B cell (primary cell): ENCODE data around the gene SLC25A18. TPM values are rescaled to one million over a fixed set of nuclear protein-coding genes. Genes with fewer than 3 reads are reported as not detected.

Experiments used
- ATAC-seq: fragments of 200-7000 bp; cut with Tn5 transposase; one replicate; pipeline ENCODE4 v1.10.0; 2021; ENCODE audit warnings: low read depth, mild to moderate bottlenecking, moderate number of reproducible peaks, moderate library complexity
- CTCF ChIA-PET: fragments of 350-600 bp; sonication (Branson Sonifier 250); formaldehyde crosslinking; loops from one replicate; lab custom pipeline; 2021; ENCODE audit warnings: antibody characterized with exemption, inconsistent platforms; lab: Charles Lee
- POLR2A ChIA-PET: fragments of 350-600 bp; sonication (Branson Sonifier 250); formaldehyde crosslinking; loops from one replicate; lab custom pipeline; 2021; ENCODE audit warnings: antibody characterized with exemption; lab: Charles Lee
- DNase-seq: peaks from one replicate; pipeline ENCODE4 v3.0.0; 2013
- H2AFZ ChIP-seq: 2 replicates; pipeline ENCODE4 v1.6.1; 2012; ENCODE audit warnings: mild to moderate bottlenecking, low read depth, low read length; ENCODE audit not compliant: insufficient read depth, poor library complexity, severe bottlenecking
- H3K27ac ChIP-seq, 2 donors: 1 replicate in 1 of 2; 2 replicates in 1 of 2; pipeline ENCODE4 v1.5.1; 2012 to 2013; ENCODE audit warnings: low read length in 2 of 2, mild to moderate bottlenecking in 2 of 2, moderate library complexity in 1 of 2
- H3K27me3 ChIP-seq, 4 experiments: fragments of 200-600 bp in 1 of 4; sonication (generic) in 1 of 4; replicated peaks in 1 of 4; 1 replicate in 2 of 4; 2 replicates in 2 of 4; pipeline versions ENCODE4 v1.6.1 to v1.7.0; 2013 to 2016; ENCODE audit warnings: low read length in 3 of 4, mild to moderate bottlenecking in 2 of 4, mixed read lengths in 1 of 4, moderate library complexity in 1 of 4; ENCODE audit not compliant: insufficient read depth in 4 of 4, control insufficient read depth in 3 of 4; ENCODE audit errors: control extremely low read depth in 1 of 4
- H3K36me3 ChIP-seq, 2 experiments: replicated peaks in 1 of 2; 1 replicate in 1 of 2; 2 replicates in 1 of 2; pipeline versions ENCODE4 v1.6.1 to v1.7.1; 2013; ENCODE audit warnings: low read length in 1 of 2; ENCODE audit not compliant: insufficient read depth in 2 of 2, control insufficient read depth in 1 of 2; ENCODE audit errors: control extremely low read depth in 1 of 2, extremely low read depth in 1 of 2
- H3K4me1 ChIP-seq, 2 donors: fragments of 200-600 bp in 1 of 2; sonication (generic) in 1 of 2; 1 replicate in 1 of 2; 2 replicates in 1 of 2; pipeline versions ENCODE4 v1.5.1 to v1.6.1; 2013 to 2017; ENCODE audit warnings: low read length in 2 of 2; ENCODE audit not compliant: control insufficient read depth in 2 of 2, insufficient read depth in 2 of 2
- H3K4me2 ChIP-seq: replicated peaks from 2 replicates; pipeline ENCODE3; 2012; ENCODE audit warnings: mild to moderate bottlenecking, low read depth, low read length; ENCODE audit not compliant: poor library complexity, severe bottlenecking
- H3K4me3 ChIP-seq, 5 experiments: fragments of 200-600 bp in 1 of 5; sonication (generic) in 1 of 5; 1 replicate in 3 of 5; 2 replicates in 2 of 5; pipeline versions ENCODE4 v1.5.1 to v1.7.0; 2011 to 2016; ENCODE audit warnings: low read length in 4 of 5, mild to moderate bottlenecking in 4 of 5, low read depth in 2 of 5, control low read depth in 1 of 5, moderate library complexity in 1 of 5; ENCODE audit not compliant: insufficient read depth in 1 of 5; ENCODE audit errors: control extremely low read depth in 1 of 5, extremely low read depth in 1 of 5
- H3K79me2 ChIP-seq: fragments of 200-600 bp; sonication (generic); one replicate; pipeline ENCODE4 v1.6.0; 2016; ENCODE audit warnings: low read length; ENCODE audit not compliant: control insufficient read depth, insufficient read depth
- H3K9ac ChIP-seq: fragments of 200-600 bp; sonication (generic); 2 replicates; pipeline ENCODE4 v1.6.1; 2017; ENCODE audit warnings: mild to moderate bottlenecking, low read length, moderate library complexity
- H3K9me3 ChIP-seq, 3 donors: one replicate each; pipeline versions ENCODE4 v1.6.1 to v1.7.1; 2013; ENCODE audit warnings: low read length in 2 of 3; ENCODE audit not compliant: control insufficient read depth in 2 of 3, insufficient read depth in 1 of 3; ENCODE audit errors: control extremely low read depth in 1 of 3
- H4K20me1 ChIP-seq: 2 replicates; pipeline ENCODE4 v1.6.0; 2012; ENCODE audit warnings: mild to moderate bottlenecking, low read length; ENCODE audit not compliant: insufficient read depth, control insufficient read depth, poor library complexity, severe bottlenecking
- H3K27ac Mint-ChIP-seq: one replicate; pipeline ENCODE4 v1.8.0; 2021; ENCODE audit warnings: mixed read lengths
- H3K27me3 Mint-ChIP-seq: one replicate; pipeline ENCODE4 v1.8.0; 2021; ENCODE audit warnings: mixed read lengths
- H3K4me1 Mint-ChIP-seq: one replicate; pipeline ENCODE4 v1.8.0; 2021; ENCODE audit warnings: mixed read lengths
- H3K4me3 Mint-ChIP-seq: one replicate; pipeline ENCODE4 v1.8.0; 2021; ENCODE audit warnings: mixed read lengths
- H3K9me3 Mint-ChIP-seq: one replicate; pipeline ENCODE4 v1.8.0; 2022; ENCODE audit warnings: mixed read lengths; ENCODE audit not compliant: insufficient read depth
- CTCF ChIP-seq: fragments of 200-600 bp; IDR thresholded peaks from one replicate; pipeline ENCODE4 v1.8.0; 2022; ENCODE audit warnings: antibody characterized with exemption, mild to moderate bottlenecking
- EZH2 ChIP-seq: IDR thresholded peaks from 2 replicates; pipeline ENCODE4 v1.6.1; 2012; ENCODE audit warnings: borderline replicate concordance, low read depth, mild to moderate bottlenecking, moderate library complexity, low read length; ENCODE audit not compliant: insufficient read depth, poor library complexity, severe bottlenecking
- WGBS: methylation state at CpG from one replicate; pipeline ENCODE4 v1.1.5; 2013; ENCODE audit warnings: missing lambda C conversion rate; ENCODE audit not compliant: insufficient coverage; 5-methylcytosine and 5-hydroxymethylcytosine counted together
- intact Hi-C: fragments of 100-400 bp; cut with micrococcal nuclease; formaldehyde crosslinking; loops from one replicate; pipeline ENCODE4 v1.10.0; 2022
- polyA plus RNA-seq: library from polyadenylated mRNA; depleted of rRNA; stranded (reverse); fragments of >200 nt; gene quantifications from 2 replicates; pipeline ENCODE4 v1.2.3, GENCODE V29; 2012
- total RNA-seq, 2 donors: library from RNA; stranded (reverse); fragments of 120-200 nt in 1 of 2; gene quantifications; 1 replicate in 1 of 2; 2 replicates in 1 of 2; pipeline versions ENCODE4 v1.2.3 to v1.2.4, GENCODE V29; 2013 to 2022

The SLC25A18 gene
- total and polyA plus RNA-seq, 2 donors (not counting 1 experiment from before 2014, with no cell fraction given), result not detected

- Histone ChIP-seq H3K4me2 (no peak overlapping the region), H3K79me2 (no peaks in the 10 kb centered on the region), H3K9me3 (peaks cover 0 to 2% (median 0%) of the 10 kb centered on the region in 3 donors), H3K27me3 (peaks cover 0 to 11% (median 3%) of the 10 kb centered on the region in 4 experiments), H3K4me3 (no peak overlapping the region), H3K9ac (no peak overlapping the region), H3K36me3 (no peaks in the 10 kb centered on the region), H3K27ac (no peak overlapping the region), H3K4me1 (no peaks in the 10 kb centered on the region), H4K20me1 (no peaks in the 10 kb centered on the region), H2AFZ (no peak overlapping the region)
- intact Hi-C loops, result no loop called here
- H3K4me1 Mint-ChIP-seq, result no peaks in the 10 kb centered on the region
- no peak overlapping the region for H3K4me3 Mint-ChIP-seq
- H3K9me3 Mint-ChIP-seq, result no peaks in the 10 kb centered on the region
- H3K27me3 Mint-ChIP-seq, result peaks cover 30% of the 10 kb centered on the region
- WGBS, result 93% methylated on average over 3 of the region's 10 CpGs
- DNase-seq (no peak), ATAC-seq (no peak)
- ChIA-PET CTCF (interaction anchor here (1.2 kb wide), 1 partner anchor 13 kb away, joined by 4 read pairs; no protein-coding TSS in a partner anchor), POLR2A (no interaction called here)
- no peak overlapping the region for H3K27ac Mint-ChIP-seq
- no peak for TF ChIP-seq CTCF
- TF ChIP-seq EZH2, result no peak
These were observed 3.5 kb downstream of the SLC25A18 start for GRCh38 chr22:17566776-17567175.

GRCh38 chr22:17569971-17570511 lies 6.7 kb downstream of the SLC25A18 start:
- ChIA-PET POLR2A (no interaction called here), CTCF (no interaction called here)
- Histone ChIP-seq H3K79me2 (no peaks in the 10 kb centered on the region), H3K4me2 (no peak overlapping the region), H3K27me3 (peaks cover 0 to 17% (median 5%) of the 10 kb centered on the region in 4 experiments), H3K4me1 (no peaks in the 10 kb centered on the region), H3K9me3 (peaks cover 0 to 2% (median 0%) of the 10 kb centered on the region in 3 donors), H3K4me3 (no peak overlapping the region), H3K27ac (no peak overlapping the region), H4K20me1 (no peaks in the 10 kb centered on the region), H3K36me3 (no peaks in the 10 kb centered on the region), H3K9ac (no peak overlapping the region), H2AFZ (no peak overlapping the region)
- no peak for ATAC-seq
- no peak for TF ChIP-seq EZH2
- no peak for TF ChIP-seq CTCF
- Mint-ChIP-seq H3K4me3 (no peak overlapping the region), H3K4me1 (no peaks in the 10 kb centered on the region), H3K27me3 (peaks cover 19% of the 10 kb centered on the region), H3K9me3 (no peaks in the 10 kb centered on the region), H3K27ac (no peak overlapping the region)
- no peak for DNase-seq
- intact Hi-C loops, result no loop called here
- WGBS, result 45% methylated on average over 8 of the region's 8 CpGs
